BJ (cell line): ENCODE results near the gene AMMECR1. TPM values are rescaled to one million over a fixed set of nuclear protein-coding genes. Genes with fewer than 3 reads are reported as not detected.
A peak's percentile ranks its signal among the peaks of the same experiment; 100 is the strongest.

Source experiments
- CTCF ChIA-PET: fragments of 350-600 bp; formaldehyde crosslinking; extraction: SDS; loops from one replicate; lab custom pipeline; 2021; ENCODE audit warnings: antibody characterized with exemption, inconsistent platforms; lab: Yijun Ruan, JAX
- POLR2A ChIA-PET: fragments of 300-600 bp; sonication (Branson Sonifier 250); formaldehyde crosslinking; extraction: SDS; loops from one replicate; lab custom pipeline; 2021; ENCODE audit warnings: antibody characterized with exemption; lab: Charles Lee
- DNase-seq: peaks from one replicate; pipeline ENCODE4 v3.0.0-alpha.2; 2011; ENCODE audit warnings: low read depth
- H3K27me3 ChIP-seq: 2 replicates; pipeline ENCODE4 v1.6.0; 2011; ENCODE audit warnings: low read length; ENCODE audit not compliant: control insufficient read depth, insufficient read depth
- H3K36me3 ChIP-seq: 2 replicates; pipeline ENCODE4 v1.5.1; 2011; ENCODE audit warnings: low read length; ENCODE audit not compliant: control insufficient read depth, insufficient read depth
- H3K4me3 ChIP-seq: 2 replicates; pipeline ENCODE4 v1.5.1; 2011; ENCODE audit warnings: low read depth, mild to moderate bottlenecking, control low read depth, low read length
- CTCF ChIP-seq: IDR thresholded peaks from 2 replicates; pipeline ENCODE4 v1.5.1; 2011; ENCODE audit warnings: low read depth, mild to moderate bottlenecking, control low read depth, inconsistent platforms, low read length, moderate library complexity; ENCODE audit not compliant: insufficient read depth
- polyA minus RNA-seq: library from RNA; depleted of rRNA, polyadenylated mRNA; stranded (reverse); fragments of >200 nt; gene quantifications from 2 replicates; pipeline ENCODE4 v1.2.3, GENCODE V29; 2011; rRNA and poly(A)+ RNA removed
- polyA plus RNA-seq: library from polyadenylated mRNA; depleted of rRNA; stranded (reverse); fragments of >200 nt; gene quantifications from 2 replicates; pipeline ENCODE4 v1.2.3, GENCODE V29; 2011; rRNA removed

AMMECR1 gene
- 7.3 and 9.1 TPM in 2 replicates for polyA plus RNA-seq
- polyA minus RNA-seq, result 9.5 and 14.5 TPM in 2 replicates

DNA sequence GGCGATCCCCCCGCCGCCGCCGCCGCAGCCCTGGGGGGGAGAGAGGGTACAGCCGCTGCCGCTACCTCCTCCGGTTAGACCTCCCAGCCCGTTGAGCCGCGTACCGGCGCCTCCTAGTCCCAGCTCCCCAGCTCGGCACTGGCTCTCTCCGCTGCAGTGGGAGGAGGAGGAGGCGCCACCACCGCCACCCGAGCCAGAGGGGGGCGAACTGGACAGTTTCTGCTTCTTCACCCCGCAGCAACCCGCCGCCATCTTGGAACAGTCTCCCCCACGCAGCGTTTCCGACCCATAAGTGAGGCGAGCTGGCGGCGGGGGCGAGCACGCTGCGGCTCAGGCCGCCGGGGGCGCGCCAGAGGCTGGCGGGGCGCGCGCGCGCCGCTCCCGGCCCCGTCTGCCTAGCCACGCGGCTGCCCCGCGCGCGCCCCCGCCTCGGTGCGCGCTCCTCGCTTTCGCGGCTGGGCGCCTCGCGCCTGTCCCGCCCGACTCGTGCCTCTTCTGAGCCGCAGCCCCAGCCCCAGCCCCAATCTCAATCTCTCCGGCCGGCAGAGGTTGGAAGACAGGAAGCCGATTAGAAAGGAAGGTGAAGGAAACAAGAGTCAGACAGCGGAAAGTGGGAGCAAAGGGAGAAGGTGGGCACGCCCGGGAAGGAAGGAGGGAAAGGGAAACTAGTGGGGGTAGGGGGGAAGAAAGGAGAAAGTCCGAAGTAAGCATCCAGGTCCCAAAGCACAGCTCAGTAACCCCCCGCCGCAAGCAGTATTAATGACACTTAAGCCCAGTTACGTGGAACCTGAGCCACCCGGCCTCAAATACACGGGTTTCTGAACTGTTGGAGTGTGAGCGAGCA is at the start of gene AMMECR1:
AMMECR1 (minus strand) TSS at position 266 of the 844 bp plus-strand sequence; CDS start at position 252, 14 bp downstream.
- CTCF ChIA-PET, result interaction anchor here (1.1 to 3.1 kb wide), 5 partner anchors 75 to 157 kb away, joined by 3 to 19 read pairs (median 3); no protein-coding TSS in a partner anchor
- peak within 1 kb of the TSS; percentile 63 for H3K4me3 ChIP-seq
- TF ChIP-seq CTCF, result no peak
- H3K36me3 ChIP-seq, result no peaks in the 10 kb centered on the region
- POLR2A ChIA-PET, result interaction anchor here (1.1 kb wide), 1 partner anchor 113 kb away, joined by 3 read pairs; no protein-coding TSS in a partner anchor
- DNase-seq, result peak; percentile 27
- no peaks in the 10 kb centered on the region for H3K27me3 ChIP-seq

DNA sequence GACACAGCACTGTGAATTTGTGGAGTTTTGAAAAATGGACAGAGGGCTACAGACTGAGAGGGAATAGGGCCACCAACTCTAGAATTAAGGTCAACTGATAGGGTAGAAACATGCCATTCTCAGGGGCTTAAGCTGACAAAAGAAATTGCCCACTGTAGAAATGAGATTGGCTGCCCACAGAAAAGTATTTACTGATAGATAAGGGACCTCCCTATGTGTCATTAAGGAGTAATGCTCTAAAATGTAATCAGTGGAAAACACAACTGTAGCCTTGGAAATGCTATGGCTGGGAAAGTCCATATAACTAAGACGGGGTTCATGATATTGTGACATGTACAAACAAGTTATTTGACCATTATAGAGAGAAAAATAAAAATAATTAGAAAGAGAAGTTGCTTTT is 45.4 kb upstream of the AMMECR1 start:
- CTCF ChIA-PET, result no interaction called here
- no peak for TF ChIP-seq CTCF
- Histone ChIP-seq H3K4me3 (no peak overlapping the region), H3K27me3 (no peaks in the 10 kb centered on the region), H3K36me3 (no peaks in the 10 kb centered on the region)
- DNase-seq, result no peak
- POLR2A ChIA-PET, result no interaction called here

GRCh38 chrX:110359273-110359672 is 41.4 kb upstream of the AMMECR1 start:
- ChIA-PET POLR2A (no interaction called here), CTCF (no interaction called here)
- DNase-seq, result no peak
- H3K4me3 ChIP-seq, result no peak overlapping the region
- H3K27me3 ChIP-seq, result no peaks in the 10 kb centered on the region
- H3K36me3 ChIP-seq, result no peaks in the 10 kb centered on the region
- TF ChIP-seq CTCF, result no peak

- Histone ChIP-seq H3K27me3 (no peaks in the 10 kb centered on the region), H3K36me3 (no peaks in the 10 kb centered on the region), H3K4me3 (no peak within 1 kb of the TSS)
- ChIA-PET CTCF (no interaction called here), POLR2A (no interaction called here)
- no peak for DNase-seq
- TF ChIP-seq CTCF, result no peak
These were observed 40.7 kb upstream of the AMMECR1 start, which contains the start of gene RTL9 for GRCh38 chrX:110358548-110358947. TSS of gene RTL9 (plus strand) at chrX:110358848. CDS start at chrX:110450618, 91,770 bp downstream.

DNA sequence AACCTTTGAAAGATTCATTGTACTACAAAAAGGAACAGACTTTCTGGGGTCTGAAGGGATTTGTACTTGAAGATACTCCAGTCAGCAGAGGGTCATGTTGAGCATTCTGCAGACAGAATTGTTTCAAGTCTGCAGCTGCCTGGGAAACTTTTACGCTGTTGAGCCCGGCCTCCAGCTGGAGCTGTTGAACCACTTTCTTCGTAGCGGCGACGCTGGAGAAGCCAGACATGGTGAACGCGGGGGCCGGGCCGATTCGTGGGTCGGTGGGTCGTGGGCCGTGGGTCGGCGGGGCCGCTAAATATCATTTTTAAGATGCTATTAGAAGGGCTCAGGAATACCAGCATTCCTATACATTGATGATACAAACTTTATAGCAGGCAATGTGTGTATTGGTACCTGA is 28.8 kb upstream of the AMMECR1 start:
- ChIA-PET CTCF (no interaction called here), POLR2A (no interaction called here)
- no peaks in the 10 kb centered on the region for H3K36me3 ChIP-seq
- H3K4me3 ChIP-seq, result no peak overlapping the region
- no peak for DNase-seq
- TF ChIP-seq CTCF, result no peak
- H3K27me3 ChIP-seq, result no peaks in the 10 kb centered on the region
